ENCODE measurements around the gene ADARB1. TPM values are rescaled to one million over a fixed set of nuclear protein-coding genes. Genes with fewer than 3 reads are reported as not detected.

Gene ADARB1
- total RNA-seq, 1 experiment from 2014 or later: 36.6 TPM

DNA sequence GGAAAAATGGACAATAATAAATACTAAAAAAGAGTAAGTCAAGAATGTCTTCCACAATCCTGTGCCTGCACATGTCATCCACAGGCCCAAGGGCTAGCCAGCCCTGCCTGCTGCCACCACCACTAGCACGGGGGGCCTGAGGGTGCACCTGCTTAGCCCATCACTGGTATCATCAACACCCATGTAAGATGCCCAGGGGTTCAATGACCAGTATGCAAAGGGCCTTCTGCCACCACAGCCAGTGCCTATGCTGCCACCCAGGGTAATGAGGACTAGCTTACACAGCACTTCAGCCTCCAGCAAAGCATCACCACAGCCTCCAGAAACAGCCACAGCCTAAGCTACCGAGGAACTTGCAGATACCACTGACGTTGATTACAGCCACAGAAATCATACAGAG lies 167.0 kb downstream of the ADARB1 start:
- no peak for DNase-seq (ENCODE audit: extremely low read depth, low read depth)

DNA sequence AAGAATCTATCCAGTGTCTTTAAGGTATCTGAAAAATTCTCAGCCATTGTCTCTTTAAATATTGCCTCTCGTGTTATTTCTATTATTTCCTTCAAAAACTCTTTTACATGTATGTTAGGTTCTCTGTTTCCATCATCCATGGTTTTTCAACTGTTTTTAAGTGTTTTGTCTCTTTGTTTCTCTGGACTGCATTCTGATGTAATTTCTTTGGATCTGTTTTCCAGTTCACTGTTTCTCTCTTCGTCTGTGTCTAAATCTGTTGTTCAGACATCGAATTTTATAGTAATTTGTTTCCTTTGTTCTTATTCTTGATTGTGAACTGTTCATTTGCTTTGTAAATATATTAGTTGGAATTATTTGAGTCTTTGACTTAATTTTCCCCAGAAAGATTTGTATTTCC lies 169.2 kb downstream of the ADARB1 start:
- no peak for DNase-seq (ENCODE audit: extremely low read depth, low read depth)

DNA sequence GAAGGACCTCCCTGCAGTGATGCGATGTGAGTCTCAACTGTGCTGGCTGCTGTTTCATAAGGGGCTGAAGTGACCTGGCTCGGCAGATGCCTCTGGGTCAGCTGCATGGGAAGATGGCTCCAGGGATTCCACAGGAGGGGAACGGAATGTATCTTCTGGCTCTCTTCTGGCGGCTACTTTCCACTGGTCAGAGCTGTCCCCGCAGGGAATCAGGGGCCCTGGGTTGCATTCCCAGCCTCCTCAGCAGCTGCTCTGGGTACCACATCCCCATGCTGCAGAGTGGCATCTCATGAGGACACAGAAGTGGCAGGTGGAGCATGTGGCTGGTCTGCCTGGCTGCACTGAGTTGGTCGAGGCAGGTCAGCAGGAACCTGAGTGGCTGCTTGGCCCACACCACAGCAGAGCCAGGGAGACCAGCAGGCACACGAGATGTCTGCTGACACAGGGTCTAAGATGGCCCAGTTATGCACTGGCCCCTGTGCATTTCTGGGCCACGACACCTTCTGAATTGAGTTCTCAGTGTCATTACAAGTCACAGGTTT lies 170.5 kb downstream of the ADARB1 start:
- no peak for DNase-seq (ENCODE audit: extremely low read depth, low read depth)

DNA sequence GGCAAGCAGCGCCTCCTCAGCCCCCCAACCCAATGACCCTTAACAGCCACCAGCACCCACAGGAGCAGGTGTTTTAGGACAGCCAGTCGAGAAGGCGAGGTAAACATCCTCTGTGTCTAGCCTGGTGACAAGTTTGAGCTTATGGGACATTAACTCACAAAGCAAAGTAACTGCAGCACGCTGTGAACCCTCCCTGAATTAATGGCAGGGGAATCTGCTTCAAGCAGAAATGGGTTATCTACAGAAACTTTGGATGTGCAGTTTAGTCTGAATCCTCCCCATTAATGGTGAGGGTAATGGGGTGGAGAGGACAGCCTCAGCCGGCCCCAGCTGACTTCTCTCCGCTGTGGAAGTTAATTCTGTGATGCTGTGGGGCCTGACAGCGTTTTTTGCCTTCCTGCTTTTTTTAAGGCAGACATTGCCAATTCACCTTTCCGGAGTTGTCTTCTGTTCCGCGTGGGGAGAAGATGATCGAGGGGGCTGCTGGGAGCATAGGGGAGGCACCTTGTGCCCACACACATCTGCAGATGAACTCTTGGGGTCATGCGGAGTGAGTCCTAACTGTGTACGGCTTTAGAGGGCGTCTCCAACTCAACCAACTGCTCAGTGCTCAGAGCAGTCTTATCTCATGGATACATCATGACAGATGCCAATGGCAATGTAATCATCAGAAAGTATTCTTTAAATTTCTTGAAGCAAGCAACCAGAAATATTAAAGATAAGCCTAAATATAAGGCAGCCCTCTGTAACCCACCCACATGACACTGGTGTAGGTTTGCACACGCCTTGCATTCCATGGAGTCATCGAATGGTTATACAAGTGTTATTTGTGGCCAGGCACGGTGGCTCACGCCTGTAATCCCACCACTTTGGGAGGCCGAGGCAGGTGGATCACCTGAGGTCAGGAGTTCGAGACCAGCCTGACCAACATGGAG lies 172.3 kb downstream of the ADARB1 start:
- no peak for DNase-seq (ENCODE audit: extremely low read depth, low read depth)

DNA sequence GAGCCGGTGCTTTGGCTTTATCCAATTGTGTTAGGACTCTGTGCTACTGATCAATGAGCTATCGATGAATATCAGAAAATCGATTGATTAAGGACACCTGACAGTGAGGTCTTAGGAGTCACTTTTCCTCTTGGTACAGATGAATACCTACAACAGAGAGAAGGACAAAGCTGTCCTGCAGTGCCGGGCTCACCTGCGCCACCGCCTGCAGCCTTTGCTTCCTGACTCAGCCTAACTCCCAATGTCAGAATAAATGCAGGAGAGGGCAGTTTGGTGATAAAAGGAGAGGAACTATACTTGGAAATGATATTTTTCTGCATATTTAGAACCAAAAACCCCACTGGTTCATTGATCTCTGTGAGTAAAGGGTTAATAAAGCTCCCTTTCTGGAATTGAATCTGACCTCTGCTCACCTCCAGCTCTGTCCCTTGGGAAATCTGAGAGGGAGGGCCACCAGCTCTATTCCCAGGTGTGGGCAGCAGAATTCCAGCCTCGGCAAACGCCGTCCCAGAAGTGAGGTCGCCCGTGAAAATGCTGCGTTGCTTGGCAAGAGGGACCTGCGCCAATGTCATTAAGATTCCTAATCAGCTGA lies 174.0 kb downstream of the ADARB1 start:
- no peak for DNase-seq (ENCODE audit: extremely low read depth, low read depth)

DNA sequence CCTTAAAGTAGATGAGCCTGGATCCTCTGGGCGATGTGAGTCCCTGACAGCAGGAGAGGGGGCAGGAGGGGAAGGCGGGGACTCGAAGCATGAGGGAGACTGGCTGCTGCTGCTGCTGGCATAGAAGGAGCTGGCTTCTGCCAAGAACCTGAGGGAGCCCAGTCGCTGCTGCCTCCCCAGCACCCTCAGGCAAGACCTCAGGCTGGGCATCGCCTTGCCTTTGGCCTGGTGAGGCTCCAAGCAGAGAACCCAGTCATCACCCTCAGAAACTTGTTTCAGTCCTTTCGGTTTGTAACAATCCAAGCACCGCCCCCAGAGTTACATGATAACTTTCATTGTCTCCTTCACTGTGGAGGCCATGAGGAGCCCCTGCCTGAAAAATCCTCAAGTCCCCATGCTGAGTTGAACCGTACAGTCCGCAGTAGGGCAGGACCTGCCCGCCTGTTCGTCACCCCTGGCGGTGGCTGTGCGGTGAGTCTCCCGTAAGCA lies 174.6 kb downstream of the ADARB1 start:
- DNase-seq (ENCODE audit: extremely low read depth, low read depth): no peak

DNA sequence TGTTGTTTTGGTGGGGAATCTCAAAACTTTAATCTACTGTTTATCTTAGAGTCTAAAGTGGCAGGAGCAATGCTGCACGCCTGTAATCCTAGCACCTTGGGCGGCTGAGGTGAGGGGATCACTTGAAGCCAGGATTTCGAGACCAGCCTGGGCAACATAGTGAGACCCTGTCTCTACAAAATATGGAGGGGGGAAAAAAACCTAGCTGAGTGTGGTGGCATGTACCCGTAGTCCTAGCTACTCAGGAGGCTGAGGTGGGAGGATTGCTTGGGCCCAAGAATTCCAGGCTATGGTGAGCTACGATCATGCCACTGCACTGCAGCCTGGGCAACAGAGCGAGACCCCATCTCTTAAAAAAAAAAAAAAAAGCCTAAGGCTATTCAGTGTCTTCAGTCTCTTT lies 175.2 kb downstream of the ADARB1 start:
- no peak for DNase-seq (ENCODE audit: extremely low read depth, low read depth)

DNA sequence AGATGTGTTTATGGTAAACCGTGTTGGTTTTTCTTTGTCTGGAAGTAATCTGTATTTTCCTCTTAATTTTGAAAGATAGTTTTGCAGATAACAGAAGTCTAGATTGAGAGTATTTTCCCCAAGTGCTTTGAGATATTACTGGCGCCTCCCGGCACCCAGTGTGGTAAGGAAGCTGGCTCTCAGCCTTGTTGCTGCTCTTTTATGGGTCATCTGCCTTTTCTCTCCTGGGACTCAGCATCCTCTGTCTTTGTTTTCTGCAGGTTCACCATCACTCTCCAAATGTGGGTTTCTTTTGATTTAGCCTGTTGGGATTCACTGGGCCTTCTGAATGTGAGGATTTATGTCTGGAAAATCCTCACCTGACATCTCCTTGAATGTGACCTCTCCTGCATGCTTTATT lies 175.9 kb downstream of the ADARB1 start:
- DNase-seq (ENCODE audit: extremely low read depth, low read depth): no peak

DNA sequence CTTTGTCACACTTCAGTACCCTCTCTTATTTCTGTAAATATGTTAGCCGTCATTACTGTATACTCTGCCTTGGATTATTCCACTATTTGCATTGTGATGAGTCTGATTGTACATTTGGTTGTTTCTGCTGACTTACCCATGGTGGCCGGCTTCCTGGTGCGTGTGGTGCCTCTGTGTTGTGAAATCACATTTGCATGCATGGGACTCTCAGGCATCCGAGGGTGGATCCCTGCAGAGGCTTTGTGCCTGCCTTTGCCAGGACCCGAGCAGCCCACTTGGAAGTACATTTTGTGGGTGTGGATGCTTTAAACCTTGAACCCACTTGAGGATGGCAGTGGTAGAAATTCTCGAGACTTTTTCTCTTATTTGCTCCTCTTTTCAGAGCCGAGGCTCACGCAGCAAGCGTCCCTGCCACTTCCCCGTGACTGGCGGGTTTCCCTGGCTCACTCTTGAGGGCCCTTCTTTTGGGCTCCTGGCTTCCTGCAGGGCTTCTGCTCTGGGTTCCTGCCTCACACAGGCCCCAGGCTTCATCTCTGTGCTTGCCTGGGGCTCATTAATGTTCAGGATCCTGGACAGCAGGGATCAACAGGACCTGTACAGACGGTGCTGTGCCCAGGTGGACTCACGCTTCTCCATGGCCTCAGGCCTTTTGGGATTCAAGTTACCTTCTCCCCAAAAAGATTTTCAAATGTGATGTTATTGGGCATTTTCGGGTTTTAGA lies 176.7 kb downstream of the ADARB1 start:
- no peak for DNase-seq (ENCODE audit: extremely low read depth, low read depth)

DNA sequence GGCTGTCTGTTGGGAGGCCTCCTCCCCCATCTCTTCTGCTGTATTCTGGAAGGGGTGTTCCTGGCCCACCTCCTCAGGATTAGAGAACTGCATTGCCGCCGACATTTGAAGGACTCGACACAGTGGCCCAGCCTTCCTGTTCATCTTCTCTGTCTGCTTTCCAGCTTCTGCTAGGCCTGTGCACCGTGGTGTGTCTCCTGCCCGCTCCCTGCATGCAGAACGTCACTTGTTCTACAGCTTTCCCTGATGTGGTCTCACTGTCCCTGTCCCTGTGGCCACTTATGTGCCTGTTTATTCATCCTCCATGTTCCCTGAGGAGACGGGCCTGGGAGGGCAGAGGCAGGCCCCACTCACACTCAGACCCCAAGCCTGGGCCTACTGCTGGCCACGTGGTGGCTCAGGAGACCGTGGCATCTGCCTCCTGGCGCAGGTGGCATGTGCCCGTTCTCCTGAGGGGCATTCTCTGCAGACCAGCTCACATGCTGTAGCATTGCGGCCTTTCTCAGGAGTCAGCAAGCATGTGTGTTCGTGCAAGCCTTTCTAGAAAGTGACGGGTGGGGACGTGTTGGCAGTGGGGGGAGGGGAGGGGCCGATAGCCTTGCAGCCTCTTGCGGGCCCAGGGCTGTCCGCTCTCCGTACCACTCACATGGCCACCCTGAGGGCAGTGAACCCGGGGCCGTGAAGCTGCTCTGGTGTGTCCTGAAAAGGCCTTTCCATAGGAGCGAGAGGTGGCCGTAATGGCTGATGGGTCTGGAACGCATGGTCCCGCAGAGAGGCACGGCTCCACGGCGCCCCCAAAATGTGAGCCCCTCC lies 177.5 kb downstream of the ADARB1 start:
- no peak for DNase-seq (ENCODE audit: extremely low read depth, low read depth)

DNA sequence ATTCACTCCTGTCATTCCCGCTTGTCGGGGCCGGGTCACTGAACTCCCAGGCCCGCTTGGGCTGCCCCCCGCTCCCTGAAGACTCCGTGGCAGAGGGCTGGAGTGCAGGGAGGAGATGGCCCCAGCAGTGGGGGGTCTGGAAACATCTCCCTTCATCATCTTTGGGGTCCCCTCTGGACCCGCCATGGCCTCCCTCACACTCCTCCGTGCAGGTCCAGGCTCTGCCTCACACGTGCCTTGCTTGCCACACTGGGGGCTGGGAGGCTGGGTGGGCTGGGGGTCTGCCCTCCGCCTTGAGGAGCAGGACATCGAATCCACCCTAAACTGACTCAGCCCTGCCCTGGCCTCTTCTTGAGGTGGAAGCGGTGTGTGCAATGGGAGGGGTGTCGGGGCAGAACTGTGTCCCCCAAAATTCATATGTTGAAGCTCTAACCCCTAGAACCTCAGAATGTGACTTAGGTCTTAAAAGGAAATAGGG lies 178.1 kb downstream of the ADARB1 start:
- no peak for DNase-seq (ENCODE audit: extremely low read depth, low read depth)

DNA sequence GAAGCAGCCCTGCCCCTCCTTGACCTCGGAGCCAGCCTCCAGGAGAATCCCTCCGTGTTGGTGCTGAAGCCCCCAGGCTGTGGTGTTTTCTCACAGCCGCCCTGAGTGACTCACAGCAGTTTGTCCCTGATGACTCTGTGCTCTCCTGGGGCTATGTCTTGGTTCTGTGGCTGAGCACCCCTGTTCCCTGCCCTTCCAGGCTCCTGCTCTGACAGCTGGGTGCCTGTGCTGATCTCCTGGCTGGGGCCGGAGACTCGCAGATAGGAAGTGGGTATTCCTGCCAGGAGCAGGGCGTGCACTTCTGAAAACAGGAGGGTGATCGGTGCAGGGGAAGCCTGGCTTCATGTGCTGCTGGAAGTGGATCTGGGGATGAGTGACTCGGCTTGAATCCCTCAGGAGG lies 178.8 kb downstream of the ADARB1 start:
- DNase-seq (ENCODE audit: extremely low read depth, low read depth): no peak

DNA sequence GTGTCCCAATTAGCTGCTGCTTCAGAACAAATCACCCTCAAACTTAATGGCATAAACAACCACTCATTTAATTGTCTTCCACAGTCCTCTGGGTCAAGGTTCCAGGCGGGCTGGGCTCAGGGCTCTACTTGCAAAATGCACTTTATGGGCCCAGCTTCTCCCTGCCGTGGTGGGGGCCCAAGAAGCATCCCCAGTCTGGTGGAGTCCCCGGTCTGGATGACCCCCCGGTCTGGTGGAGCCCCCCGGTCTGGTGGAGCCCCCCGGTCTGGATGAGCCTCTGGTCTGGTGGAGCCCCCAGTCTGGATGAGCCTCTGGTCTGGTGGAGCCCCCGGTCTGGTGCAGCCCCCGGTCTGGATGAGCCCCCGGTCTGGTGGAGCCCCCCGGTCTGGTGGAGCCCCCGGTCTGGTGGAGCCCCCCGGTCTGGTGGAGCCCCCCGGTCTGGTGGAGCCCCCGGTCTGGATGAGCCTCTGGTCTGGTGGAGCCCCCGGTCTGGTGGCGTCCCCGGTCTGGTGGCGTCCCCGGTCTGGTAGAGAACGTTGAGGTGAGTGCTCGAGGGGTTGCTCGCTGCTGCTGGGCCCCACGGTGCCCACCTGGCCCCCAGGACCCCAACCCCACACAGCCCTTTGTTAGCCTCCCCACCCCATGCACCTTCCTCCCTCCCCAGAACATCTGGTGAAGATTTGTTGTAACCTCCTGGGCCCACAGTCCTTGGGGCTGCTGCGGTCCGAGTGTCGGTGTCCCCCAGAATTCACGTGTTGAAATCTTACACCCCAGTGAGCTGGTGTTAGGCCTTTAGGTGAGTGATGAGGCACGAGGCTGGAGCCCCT lies 179.5 kb downstream of the ADARB1 start:
- no peak for DNase-seq (ENCODE audit: extremely low read depth, low read depth)

DNA sequence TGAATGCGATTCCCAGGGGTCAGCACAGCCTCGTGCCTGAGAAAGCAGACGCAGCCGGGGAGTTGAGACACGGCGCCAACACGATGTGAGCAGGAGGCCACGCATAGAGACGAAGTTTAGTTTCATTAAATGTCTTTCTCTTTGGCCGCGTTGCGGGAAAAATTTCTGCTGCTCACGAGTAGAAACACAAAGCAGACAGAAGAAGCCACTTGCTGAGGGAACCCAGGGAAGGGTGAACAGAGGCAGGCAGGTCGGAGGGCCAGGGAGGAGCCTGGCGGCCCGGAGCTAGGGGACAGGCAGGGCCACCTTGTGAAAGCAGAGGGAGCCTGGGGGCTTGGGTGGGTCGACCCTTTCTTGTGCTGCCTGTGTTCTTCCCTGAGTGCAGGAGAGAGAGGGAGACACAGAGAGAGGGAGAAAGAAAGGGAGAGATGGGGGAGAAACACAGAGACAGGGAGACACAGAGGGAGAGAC lies 180.1 kb downstream of the ADARB1 start:
- DNase-seq (ENCODE audit: extremely low read depth, low read depth): no peak

DNA sequence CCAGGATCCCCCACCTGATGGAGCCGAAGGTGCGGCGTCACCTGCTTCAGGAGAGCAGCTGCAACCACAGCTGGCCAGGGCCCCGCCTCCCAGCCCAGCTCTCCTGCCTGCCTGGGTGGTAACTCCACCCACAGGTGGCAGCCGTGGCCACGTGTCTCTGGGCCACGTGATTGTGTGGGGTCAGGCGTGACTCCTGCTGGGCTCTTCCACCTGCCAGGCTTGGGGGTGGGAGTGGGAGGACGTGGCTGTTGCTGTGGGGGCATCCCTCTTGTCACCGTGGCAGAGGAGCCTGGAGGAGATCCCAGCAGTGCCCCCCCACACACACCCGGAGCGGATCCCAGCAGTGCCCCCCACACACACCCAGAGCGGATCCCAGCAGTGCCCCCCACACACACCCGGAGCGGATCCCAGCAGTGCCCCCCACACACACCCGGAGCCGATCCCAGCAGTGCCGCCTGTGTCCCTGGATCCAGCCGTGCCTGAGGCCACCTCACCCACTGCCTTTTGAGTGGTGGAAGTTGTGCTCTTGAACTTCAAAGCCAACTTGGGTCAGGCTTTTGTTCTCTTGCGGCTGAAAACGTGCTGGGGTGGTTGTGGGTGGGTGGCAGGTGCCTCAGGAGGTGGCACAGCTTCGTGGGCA lies 181.1 kb downstream of the ADARB1 start:
- no peak for DNase-seq (ENCODE audit: extremely low read depth, low read depth)

DNA sequence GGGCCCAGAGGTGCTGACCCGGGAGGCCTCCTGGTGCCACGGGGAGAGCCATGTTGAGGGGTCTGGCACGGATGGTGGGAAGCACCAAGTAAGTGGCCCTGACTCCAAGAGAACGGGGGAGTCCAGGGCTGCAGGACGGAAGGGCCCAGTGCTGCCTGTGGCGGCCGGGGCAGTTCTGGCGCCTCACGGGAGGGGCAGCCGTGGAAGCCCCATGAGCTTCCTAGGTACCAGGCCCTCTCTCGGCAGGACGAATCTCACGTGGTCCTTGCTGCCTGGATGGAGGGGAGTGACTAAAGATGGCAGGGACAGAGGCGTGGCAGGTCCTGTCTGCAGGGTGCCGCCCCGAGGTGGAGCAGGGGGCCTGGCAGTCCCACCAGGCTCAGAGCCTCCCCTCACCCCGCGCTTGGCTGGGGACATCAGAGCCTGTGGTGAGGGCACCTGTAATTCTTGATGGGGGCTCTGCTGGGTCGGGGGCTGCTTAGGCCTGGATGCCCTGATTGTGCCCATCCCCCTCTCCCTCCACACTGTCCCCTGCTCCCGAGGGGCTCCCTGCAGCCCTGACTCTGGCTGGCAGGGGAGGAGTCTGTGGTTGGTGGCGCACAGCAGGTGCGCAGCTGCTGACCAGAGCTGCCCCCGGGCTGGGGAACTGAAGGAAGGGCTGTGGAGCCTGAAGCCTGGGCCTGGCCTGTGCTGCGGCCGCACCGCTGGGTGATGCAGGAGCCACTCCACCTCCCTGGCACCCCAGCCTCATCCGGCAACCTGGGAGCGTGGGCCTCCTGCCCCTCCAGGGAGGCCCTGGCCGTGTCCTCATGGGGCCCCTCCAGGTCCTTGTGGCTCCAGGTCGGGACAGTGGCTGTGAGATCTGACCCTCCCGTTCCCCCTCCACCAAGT lies 181.9 kb downstream of the ADARB1 start:
- no peak for DNase-seq (ENCODE audit: extremely low read depth, low read depth)

DNA sequence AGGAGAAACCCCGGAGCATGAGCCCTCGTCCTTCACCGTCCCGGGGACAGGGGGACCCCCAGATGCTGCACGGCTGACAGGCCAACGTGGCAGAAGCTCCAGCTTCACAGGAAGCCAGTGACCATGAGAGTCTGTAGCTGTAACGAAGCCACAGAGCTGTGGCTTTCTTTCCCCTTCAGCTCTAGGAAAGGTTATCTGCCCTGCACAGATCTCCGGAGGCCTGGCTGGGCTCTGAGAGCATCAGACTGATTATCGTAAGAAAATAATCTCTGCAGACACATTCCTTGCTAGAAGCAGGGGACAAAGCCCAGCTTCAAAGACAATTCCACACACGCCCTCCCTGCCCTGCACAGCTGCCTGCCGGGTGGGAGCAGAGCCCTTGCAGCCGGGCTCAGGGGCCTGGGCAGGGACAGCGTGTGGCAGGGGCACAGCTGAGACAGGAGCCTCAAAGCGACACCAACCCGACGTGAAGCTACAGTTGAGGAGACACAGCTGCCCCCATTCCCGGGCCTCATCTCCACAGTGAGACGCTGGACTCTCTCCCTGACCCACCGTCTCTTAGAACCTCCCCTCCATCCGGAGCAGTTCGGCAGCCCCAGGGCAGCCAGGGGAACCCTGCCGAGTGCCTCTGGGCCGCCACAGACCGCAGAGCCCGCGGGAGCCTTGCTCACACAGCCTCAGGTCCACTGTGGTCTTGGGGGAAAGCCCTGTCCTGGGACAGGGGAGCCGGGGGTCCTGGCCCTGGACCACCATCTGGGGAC lies 182.7 kb downstream of the ADARB1 start:
- DNase-seq (ENCODE audit: extremely low read depth, low read depth): no peak
